NCI-H748 (cell line): ENCODE data around the gene INPP5A.
"Not testable (repeated sequence)": the region's sequence is repeated elsewhere in the genome, so short reads cannot be mapped to it uniquely, and the experiment has no call there.

ENCODE experiments used
- DNase-seq: peaks from one replicate; lab custom pipeline; 2025; ENCODE audit not compliant: unreplicated experiment; lab: John Stamatoyannopoulos, UW

INPP5A gene

DNA sequence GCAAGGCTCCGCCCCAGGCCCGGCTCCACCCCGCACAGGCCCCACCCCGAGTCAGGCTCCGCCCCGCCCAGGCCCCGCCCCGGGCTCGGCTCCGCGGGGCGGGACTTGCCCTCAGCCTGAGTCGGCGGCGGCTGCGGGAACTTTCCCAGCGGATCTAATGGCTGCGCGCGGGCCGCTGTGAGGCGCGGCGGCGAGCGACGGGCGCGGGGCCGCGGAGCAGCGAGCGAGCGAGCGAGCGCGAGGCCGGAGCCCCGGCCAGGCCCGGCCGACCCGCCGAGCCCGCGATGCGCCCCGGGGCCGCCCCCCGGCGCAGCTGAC, at the start of gene INPP5A:
INPP5A (plus strand) TSS at position 104 of the 318 bp plus-strand sequence. CDS start 310 bp downstream, outside the sequence.
- no peak for DNase-seq

DNA sequence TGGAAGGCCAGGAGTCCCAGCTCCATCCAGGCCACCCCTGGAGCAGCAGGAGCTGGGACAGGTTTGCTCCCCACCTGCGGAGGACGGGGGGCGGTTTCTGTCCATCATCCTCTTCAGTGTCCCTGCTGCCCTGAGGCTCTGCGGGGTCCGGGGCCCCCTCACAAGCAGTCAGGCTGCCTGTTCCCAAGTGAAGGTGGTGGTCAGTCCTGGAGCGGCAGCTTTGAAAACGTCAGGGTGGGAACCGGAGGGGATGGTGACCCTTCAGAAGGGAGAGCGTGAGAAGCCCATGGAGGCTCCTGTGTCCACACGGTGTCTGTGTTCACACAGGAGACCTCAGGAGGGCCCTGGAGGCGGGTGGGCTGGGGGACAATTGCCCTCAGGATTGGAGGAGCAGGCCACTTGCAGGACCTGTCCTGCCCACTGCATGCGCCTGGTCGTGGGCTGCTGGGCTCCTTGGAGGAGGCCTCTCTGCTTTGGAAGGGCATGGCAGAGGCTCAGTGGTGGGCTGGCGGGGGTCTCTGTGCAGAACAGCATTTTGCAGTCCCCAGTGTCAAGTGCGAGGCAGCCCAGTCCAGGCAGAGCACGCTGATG, 49.3 kb upstream of the INPP5A start:
- no peak for DNase-seq

GRCh38 chr10:132489053-132489703, 48.4 kb upstream of the INPP5A start:
- no peak for DNase-seq

- no peak for DNase-seq
Observed at GRCh38 chr10:132489704-132490534, 47.7 kb upstream of the INPP5A start.

- not testable (repeated sequence) for DNase-seq
Observed at GRCh38 chr10:132491534-132491933, 46.1 kb upstream of the INPP5A start.

DNA sequence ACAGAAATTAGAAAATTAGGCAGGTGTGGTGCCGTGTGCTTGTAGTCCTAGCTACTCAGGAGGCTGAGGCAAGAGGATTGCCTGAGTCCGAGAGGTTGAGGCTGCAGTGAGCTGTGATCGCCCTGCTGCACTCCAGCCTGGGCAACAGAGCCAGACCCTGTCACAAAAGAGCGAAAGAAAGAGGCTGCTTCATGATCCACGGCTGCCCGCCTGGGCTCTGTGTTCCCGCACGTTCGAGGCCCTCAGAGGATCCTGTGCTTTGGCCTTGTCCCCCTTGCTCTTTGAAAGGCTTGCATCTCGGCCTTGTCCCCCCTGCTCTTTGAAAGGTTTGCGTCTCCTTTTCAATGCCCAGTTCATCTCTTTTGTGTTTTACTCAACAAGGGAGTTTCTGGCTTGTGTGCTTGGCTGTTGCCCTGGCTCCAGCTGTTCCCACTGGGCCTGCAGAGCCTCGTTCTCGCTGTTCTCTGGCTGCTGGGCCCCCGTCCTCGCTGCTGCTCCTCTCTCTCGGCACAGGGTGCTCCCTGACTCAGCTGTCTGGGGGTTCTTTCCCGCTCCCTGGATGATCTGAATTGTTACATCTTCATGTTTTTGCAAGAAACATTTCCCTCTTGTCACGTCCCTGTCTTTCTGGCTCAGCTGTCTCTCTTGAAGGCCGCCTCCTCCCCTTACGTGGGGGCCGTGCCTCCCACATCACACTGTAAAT, 45.1 kb upstream of the INPP5A start:
- no peak for DNase-seq

- peak; percentile 9 for DNase-seq
Observed at GRCh38 chr10:132493246-132493755, 44.3 kb upstream of the INPP5A start.

GRCh38 chr10:132493756-132494290, 43.8 kb upstream of the INPP5A start:
- DNase-seq = no peak

GRCh38 chr10:132494866-132495630, 42.5 kb upstream of the INPP5A start:
- DNase-seq = no peak

GRCh38 chr10:132496360-132497062, 41.1 kb upstream of the INPP5A start:
- DNase-seq = no peak

DNA sequence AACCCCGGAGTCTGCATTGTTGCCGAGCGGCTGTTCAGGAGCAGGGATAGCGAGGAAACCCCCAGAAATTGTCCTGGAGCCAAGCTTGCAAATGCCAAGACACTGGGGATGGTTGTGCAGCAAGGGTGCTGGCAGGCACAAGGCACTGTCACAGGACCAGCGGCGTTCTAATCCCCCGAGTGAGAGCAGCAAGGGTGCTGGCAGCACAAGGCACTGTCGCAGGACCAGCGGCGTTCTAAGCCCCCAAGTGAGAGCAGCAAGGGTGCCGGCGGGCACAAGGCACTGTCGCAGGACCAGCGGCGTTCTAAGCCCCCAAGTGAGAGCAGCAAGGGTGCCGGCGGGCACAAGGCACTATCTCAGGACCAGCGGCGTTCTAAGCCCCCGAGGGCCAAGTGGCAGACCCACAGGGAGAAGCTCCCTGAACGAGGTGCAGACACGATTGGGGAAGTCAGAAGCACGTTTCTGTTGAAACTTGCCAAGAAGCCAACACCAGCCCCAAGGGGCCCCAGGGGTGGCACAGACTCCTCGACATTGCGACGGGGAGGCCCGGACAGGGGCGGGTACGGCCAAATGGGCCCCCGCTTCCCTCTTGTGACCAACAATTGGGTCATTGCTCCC, 40.4 kb upstream of the INPP5A start:
- no peak for DNase-seq

GRCh38 chr10:132497861-132498561, 39.6 kb upstream of the INPP5A start:
- no peak for DNase-seq

DNA sequence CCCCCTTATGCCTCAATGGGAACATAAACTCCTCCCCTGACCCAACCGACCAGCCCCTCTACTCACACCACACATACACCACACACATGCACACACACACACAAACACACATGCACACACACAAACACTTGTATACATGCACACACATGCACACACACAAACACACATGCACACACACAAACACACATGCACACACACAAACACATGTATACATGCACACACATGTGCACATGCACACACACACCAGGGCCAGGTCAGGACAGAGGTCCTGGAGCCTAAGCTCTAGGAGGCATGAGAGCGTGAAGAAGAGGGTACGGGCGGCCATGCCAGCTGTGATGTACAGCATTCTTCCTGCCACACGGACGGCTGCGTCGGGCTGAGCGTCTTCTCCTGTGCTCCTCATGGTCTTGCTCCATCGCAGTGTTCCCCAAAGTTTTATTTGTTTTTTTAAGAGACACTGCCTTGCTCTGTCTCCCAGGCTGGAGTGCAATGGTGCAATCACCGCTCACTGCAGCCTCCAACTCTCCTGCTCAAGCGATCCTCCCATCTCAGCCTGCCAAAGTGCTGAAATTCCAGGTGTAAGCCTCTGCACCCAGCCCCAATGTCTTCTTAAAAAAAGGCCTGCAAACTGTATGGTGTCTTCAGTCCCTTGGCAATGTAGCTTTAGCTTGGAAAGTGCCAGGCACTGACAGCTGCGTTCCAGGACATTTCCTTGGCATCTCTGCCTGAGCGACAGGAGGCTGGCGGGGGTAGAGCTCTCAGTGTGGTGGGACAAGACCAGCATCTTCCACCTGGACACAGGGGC, 38.8 kb upstream of the INPP5A start:
- DNase-seq = no peak

GRCh38 chr10:132499367-132499685, 38.3 kb upstream of the INPP5A start:
- DNase-seq = no peak

DNA sequence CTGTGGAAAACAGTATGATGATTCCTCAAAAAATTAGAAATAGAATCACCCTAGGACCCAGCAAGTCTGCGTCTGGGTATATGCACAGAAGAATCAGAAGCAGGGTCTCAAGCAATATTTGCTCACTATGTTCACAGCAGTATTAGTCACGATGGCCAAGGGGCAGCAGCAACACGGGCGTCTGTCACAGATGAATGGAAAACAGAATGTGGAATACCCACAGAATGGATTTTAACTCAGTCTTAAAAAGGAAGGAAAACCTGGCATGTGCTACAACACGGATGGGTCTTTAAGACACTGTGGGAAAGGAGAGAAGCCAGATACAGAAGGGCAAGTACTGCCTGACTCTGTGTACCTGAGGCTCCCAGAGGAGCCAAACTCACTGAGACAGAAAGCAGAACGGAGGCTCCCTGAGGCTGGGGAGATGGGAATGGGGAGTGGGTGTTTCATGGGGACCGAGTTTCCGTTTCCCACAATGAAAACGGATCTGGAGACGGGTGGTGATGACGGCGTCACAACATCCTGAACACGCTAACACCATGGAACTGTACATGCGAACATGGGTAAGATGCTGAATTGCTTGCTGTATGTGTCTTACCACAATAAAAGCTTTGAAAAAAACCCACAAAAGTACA, 36.7 kb upstream of the INPP5A start:
- DNase-seq = no peak

DNA sequence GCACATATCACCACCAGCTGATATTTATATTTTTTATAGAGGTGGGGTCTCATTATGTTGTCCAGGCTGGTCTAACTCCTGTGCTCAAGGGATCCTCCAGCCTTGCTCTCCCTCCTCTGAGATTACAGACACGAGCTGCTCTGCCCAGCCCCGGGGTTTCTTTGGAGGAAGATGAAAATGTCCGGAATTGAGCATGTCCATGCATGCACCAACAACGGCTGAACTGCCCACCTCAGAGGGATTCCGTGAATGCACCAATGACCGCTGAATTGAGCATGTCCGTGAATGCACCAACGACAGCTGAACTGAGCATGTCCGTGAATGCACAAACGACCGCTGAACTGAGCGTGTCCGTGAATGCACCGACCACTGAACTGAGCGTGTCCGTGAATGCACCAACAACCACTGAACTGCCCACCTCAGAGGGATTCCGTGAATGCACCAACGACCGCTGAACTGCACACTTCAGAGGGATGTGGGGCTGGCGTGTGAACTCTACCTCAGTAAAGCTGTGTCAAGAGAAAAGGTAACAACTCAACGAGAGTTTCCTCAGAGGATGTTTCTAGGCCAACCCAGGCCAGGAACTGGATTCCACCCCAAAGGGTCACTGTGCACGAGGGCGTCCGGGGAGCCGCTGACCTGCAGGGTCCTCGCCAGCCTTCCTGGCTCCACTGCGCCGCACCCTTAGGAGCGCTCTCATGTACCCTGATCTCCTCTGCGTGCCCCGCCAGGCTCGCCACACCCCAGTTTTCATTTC, 34.9 kb upstream of the INPP5A start:
- no peak for DNase-seq
